ENCODE results near the gene RAB11A. TPM values are rescaled to one million over a fixed set of nuclear protein-coding genes. Genes with fewer than 3 reads are reported as not detected.

Gene RAB11A
- total RNA-seq, 1 donor from 2014 or later, result 151 TPM

DNA sequence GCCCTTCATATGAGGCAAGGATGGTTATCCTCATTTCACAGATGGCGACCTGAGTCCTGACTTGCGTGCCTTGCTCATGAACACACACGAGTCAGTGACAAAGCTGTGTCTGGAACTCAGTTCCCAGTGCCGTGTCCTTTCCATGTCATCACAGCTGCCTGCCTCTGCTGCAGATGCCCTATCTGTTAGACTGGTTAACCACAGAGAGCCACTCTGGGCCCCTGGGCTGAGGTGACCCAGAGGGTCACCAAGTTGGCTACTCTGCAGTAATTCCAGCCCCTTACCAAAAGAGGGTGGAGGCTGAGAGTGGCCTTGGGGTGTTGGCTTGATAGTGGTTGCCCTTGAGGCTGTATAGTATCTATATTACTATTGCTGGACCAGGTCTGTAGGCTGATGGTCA is 41.0 kb downstream of the RAB11A start:
- TF ChIP-seq POLR2AphosphoS5 (IDR thresholded peaks at IDR 0.05; ENCODE audit: insufficient read depth in 1 of 2, low read depth in 1 of 2) (no peak), POLR2A (IDR thresholded peaks at IDR 0.05) (no peak)
- TF ChIP-seq, protein P1, sequence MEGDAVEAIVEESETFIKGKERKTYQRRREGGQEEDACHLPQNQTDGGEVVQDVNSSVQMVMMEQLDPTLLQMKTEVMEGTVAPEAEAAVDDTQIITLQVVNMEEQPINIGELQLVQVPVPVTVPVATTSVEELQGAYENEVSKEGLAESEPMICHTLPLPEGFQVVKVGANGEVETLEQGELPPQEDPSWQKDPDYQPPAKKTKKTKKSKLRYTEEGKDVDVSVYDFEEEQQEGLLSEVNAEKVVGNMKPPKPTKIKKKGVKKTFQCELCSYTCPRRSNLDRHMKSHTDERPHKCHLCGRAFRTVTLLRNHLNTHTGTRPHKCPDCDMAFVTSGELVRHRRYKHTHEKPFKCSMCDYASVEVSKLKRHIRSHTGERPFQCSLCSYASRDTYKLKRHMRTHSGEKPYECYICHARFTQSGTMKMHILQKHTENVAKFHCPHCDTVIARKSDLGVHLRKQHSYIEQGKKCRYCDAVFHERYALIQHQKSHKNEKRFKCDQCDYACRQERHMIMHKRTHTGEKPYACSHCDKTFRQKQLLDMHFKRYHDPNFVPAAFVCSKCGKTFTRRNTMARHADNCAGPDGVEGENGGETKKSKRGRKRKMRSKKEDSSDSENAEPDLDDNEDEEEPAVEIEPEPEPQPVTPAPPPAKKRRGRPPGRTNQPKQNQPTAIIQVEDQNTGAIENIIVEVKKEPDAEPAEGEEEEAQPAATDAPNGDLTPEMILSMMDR (IDR thresholded peaks at IDR 0.05), result no peak
- Histone ChIP-seq H3K27ac (no peak overlapping the region), H3K27me3 (no peaks in the 10 kb centered on the region), H3K4me1 (no peaks in the 10 kb centered on the region), H3K4me3 (no peak overlapping the region), H3K9me3 (no peaks in the 10 kb centered on the region), H3K36me3 (peaks cover 0 to 14% of the 10 kb centered on the region in 2 donors)
- intact Hi-C loops (cut with DNase I), result no loop called here
- DNase-seq (ENCODE audit: extremely low spot score in 2 of 2), result no peak

DNA sequence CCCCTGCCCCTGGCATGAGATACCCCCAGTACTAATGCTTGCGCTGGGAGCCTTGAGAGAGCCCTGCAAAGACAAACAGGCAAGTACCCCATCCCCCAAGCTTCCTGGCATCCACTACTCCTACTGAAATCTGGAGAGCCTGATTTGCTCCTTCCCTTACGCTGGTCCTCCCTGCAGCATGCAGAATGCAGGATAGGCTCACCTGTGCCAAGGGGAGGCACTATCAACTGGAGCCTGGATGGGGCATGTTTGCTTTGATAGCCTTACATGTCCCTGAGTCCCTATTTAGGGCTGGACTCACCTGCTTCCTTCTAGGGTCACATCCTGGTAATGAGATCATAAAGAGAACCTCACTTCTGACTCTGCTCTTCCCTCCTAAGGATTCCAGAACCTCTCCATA is 42.9 kb downstream of the RAB11A start:
- Histone ChIP-seq H3K27ac (no peak overlapping the region), H3K9me3 (no peaks in the 10 kb centered on the region), H3K36me3 (peaks cover 0 to 5% of the 10 kb centered on the region in 2 donors), H3K4me3 (no peak overlapping the region), H3K27me3 (no peaks in the 10 kb centered on the region), H3K4me1 (no peaks in the 10 kb centered on the region)
- TF ChIP-seq POLR2AphosphoS5 (IDR thresholded peaks at IDR 0.05; ENCODE audit: insufficient read depth in 1 of 2, low read depth in 1 of 2) (no peak), POLR2A (IDR thresholded peaks at IDR 0.05) (no peak)
- TF ChIP-seq, protein P1 (IDR thresholded peaks at IDR 0.05), result no peak
- intact Hi-C loops (cut with DNase I), result no loop called here
- peak; percentile 58 to 64 for DNase-seq (ENCODE audit: extremely low spot score in 2 of 2)

DNA sequence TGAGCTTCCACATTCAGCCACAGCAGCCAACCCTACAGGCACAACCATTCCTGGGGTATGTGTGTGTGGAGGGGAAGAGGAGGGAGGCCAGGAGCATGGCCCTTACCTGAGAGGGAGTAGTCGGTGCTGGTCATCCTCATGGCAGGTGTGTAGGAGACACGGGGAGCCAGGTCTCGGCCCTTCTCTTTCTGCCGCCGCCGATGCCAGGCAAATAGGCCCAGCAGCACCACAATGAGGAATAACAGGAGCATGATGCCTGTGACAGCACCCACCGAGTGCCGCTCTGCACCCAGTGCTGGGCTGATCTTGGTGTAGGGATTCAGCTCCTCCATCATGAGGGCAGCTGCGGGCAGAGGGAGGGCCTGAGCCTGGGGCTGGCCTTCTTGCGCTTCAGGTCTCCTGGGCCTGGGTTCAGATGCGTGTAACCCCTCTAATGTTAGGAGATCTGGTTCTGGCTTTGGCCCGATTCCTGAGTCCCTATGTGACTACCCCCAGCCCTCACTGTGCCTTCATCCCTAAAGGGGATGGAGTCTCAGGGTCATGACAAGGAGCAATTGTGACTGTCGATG is 44.4 kb downstream of the RAB11A start:
- H3K36me3 ChIP-seq, result no peaks in the 10 kb centered on the region
- DNase-seq (ENCODE audit: extremely low spot score in 2 of 2), result peak in 1 of 2 donors; percentile 67
- TF ChIP-seq POLR2A (IDR thresholded peaks at IDR 0.05) (no peak), POLR2AphosphoS5 (IDR thresholded peaks at IDR 0.05; ENCODE audit: insufficient read depth in 1 of 2, low read depth in 1 of 2) (no peak)
- TF ChIP-seq, protein P1 (IDR thresholded peaks at IDR 0.05), result no peak
- H3K27me3 ChIP-seq, result no peaks in the 10 kb centered on the region
- no peak overlapping the region for H3K4me3 ChIP-seq
- intact Hi-C loops (cut with DNase I), result no loop called here
- H3K4me1 ChIP-seq, result no peaks in the 10 kb centered on the region
- H3K9me3 ChIP-seq, result no peaks in the 10 kb centered on the region
- H3K27ac ChIP-seq, result no peak overlapping the region

DNA sequence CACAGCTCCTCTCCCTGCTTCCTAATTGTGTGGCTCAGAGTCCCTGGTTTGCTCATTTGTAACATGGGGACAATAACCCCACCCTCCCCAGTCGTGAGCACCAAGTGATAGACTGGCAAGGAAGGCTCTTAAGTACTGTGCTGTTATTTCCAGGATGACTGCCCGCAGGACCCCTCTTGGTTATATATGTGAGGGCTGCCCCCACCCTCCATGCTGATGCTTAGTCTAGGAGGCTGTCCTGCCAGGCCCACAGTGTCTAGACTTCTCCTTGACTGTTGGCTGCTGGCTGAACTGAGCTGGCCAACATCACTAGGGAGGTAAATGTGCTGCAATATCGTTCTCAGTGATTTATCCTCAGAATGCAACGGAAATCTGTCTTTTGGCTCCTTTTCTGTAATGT is 45.1 kb downstream of the RAB11A start:
- TF ChIP-seq POLR2AphosphoS5 (IDR thresholded peaks at IDR 0.05; ENCODE audit: insufficient read depth in 1 of 2, low read depth in 1 of 2) (no peak), POLR2A (IDR thresholded peaks at IDR 0.05) (no peak)
- TF ChIP-seq, protein P1 (IDR thresholded peaks at IDR 0.05), result no peak
- Histone ChIP-seq H3K36me3 (no peaks in the 10 kb centered on the region), H3K4me1 (no peaks in the 10 kb centered on the region), H3K27me3 (no peaks in the 10 kb centered on the region), H3K4me3 (no peak overlapping the region), H3K27ac (no peak overlapping the region), H3K9me3 (no peaks in the 10 kb centered on the region)
- intact Hi-C loops (cut with DNase I), result no loop called here
- DNase-seq (ENCODE audit: extremely low spot score in 2 of 2), result no peak
